Activated CD4-positive, alpha-beta T cell treated with anti-CD3 and anti-CD28 coated beads, Interleukin-2, amount 50 U/mL, for 1 hour (primary cell): Measurements from ENCODE around the gene ZIC1.

ENCODE experiments used
- DNase-seq: peaks from one replicate; pipeline ENCODE4 v3.0.0-alpha.2; 2020

Gene ZIC1

DNA sequence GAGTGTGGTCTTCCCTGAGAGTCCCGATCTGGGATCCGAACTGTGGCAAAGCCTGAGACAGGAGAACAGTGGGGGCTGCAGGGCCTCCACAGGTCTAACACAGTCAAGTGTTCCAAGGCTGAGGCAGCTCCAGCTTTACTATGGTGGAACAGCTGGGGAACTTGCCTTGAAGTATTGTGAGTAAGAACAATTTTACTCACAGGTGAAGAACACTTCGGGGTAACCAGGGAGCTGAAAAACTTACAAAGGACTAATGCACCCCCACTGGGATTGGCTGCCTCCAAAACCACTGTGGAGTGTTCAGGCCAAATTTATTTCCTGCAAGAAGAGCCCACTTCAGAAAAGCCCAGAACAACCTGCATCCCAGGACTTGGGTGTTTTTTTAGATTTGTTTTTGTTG is 28.2 kb upstream of the ZIC1 start:
- no peak for DNase-seq

- no peak for DNase-seq
Observed at GRCh38 chr3:147381596-147381995, 27.6 kb upstream of the ZIC1 start.

DNA sequence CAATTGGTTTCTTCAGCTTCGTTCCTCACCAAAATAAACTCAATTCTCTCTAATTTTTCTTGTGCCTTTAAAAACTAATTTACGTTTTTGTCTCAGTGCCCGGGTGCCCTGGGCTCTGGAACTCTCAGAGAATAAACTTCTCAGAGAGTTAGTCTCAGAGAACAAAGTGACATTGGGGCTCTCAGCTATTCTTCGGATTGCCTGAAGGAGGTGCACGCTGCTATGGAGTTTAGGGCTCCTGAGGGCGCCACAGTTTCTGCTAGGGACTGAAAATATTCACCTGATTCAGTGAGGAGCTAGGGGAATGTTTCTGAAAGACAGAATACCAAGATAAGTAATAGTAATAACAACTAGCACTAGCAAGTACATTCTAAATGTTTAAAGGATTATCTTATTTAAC is 25.5 kb upstream of the ZIC1 start:
- DNase-seq, result no peak

- no peak for DNase-seq
Observed at GRCh38 chr3:147384210-147385058, 24.7 kb upstream of the ZIC1 start.

- no peak for DNase-seq
Observed at GRCh38 chr3:147385059-147386012, 23.8 kb upstream of the ZIC1 start.

- no peak for DNase-seq
Observed at GRCh38 chr3:147387291-147387884, 21.8 kb upstream of the ZIC1 start.

DNA sequence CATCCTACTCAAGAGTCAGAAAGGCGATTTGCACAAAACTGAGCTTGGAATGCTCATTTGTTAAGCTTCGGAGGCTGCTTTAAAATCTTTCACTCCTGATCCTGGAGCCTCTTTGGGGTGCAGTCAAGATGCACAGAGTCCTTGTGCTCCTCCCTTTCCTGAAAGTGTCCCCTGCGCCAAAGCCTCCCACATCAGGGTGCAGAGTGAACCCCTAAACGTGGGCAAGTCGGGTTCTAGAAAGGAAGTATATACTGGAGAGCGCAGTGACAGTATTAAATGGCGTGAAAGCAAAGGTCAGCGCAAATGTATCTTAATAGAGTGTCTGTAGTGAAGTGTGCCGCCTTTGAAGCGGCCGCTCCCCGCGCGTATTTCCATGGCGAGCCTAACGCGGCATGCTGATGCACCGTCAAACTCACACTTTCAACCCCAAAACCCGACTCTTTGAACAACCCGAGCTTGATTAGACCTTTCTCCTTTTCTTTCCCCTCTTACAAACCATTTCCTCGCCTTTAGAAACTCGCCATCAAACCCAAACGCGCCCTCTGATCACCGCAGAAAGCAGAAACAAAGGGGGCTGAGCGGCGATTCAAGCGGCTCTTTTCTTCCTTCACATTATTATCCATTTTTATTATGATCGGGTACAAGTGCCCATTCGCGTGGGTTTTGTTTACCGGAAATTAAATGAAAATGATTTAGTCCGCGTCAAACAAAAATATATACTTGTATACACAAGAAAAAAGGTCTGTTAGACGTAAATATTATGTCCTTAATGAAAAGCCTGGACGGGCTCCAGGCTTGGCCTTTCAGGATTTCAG is 21.1 kb upstream of the ZIC1 start:
- DNase-seq, result no peak

DNA sequence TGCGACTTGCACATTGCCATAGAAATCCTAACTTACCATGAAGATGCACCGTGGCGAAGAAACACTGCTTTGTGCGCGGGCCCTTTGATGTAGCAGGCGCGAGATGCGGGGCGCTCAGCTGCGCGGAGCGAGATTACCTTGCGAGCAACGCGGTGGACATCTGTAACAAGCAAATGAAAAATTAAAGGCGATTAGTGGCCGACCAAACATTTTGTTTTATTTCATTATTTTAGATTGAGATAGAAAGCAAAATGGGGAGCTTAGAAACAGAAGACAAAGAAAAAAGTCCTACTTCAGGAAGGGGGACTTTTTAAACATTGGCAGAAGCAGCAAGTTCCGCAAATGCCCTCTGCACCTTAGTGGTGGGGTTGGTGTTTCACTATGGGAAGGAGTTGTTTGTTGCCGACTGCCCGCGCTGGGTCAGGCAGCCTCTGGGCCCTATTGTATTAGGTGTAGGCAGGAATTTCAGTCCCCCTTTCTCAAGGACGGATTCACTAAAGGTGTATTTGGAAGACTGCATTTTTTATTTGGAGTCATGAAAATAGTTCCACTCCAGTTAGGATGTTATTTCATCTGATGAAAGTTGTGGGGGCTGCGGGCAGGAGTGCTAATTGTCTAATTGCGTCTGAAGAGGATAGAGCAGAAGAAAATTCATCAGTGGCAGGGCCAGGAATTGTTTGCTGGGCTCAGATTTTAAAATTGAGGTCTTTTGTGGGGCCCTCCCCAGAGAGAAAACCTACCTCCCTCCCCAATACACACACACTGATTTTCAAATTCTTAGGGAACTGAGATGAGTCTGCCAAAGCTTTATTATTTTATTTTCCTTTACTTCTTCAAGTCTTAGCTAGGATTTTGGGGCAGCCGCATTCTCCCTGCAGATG is 20.2 kb upstream of the ZIC1 start:
- no peak for DNase-seq

DNA sequence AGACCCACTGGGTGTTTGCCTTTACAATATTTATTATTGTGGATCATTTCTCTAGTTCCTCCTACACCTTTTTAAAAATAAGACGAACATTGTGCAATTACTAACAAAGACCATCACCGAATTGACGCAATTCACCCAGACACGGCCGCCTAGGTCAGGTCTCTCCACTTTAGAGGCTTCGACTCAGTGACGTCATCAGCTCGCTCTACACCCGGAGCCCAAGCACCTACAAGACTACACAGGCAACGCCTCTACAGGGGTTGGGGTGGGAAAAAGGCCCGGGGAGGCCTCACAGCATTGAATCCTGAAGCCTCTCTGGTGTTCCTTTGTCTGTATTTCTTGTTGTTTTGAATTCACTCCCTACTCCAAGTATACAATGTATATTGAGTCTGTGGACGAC is 19.4 kb upstream of the ZIC1 start:
- no peak for DNase-seq

- no peak for DNase-seq
Observed at GRCh38 chr3:147390589-147391569, 18.3 kb upstream of the ZIC1 start.

DNA sequence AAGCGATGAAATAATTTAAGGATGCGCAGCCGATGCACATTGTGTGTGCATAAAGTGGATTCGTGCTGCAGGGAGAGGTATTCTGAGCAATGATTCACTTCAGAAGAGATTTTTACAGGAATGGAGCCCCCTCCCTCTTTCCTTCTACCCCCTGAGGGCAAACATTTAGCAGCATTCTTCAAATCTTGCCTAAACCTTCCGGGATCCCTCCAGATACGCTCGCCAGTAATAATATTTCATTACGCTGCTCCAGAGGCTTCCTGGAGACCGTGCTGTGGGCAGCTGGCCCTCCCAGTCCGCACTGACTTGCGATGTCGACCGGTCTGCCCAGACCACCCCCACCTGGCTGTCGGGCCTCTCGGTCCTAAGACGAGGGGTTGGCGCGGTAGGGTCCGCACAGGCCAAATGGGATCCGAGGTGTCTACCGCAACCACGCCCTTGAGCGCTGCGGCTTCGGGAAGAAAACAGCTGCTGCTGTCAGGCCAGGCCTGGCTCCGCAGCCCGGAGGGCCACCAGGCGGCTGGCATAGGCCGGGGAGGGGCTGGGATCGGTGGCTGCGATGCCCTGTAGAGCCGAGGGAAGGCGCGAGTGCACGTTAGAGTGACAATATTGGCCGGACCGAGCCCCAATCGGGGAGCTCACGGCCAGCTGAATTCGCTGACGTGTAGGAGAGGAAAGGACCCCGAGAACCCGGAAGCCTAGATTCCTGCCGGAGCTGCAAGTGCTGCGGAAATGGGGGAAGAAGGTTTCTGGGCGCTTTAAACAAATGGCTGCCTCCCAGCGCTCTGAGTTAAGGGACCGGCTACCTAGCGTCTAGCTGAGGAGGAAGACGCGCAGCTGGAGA is 17.2 kb upstream of the ZIC1 start:
- DNase-seq, result no peak

DNA sequence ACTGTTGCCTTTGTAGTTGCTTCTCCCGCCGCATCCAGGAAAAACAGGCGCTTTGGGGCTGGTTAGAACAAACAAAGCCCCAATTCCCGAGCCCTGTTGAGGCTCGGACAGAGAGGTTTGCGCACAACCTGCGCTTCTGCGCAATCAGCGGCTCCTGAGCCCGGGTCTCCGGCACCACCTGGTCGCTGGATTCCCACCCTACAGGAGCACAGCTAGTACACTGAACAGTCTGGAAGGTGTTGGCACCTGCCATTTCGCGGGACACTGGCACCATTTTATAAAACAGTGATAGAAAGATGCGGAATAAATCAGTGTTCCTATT is 16.6 kb upstream of the ZIC1 start:
- DNase-seq, result no peak

- DNase-seq, result no peak
Observed at GRCh38 chr3:147393261-147393942, 15.8 kb upstream of the ZIC1 start.

DNA sequence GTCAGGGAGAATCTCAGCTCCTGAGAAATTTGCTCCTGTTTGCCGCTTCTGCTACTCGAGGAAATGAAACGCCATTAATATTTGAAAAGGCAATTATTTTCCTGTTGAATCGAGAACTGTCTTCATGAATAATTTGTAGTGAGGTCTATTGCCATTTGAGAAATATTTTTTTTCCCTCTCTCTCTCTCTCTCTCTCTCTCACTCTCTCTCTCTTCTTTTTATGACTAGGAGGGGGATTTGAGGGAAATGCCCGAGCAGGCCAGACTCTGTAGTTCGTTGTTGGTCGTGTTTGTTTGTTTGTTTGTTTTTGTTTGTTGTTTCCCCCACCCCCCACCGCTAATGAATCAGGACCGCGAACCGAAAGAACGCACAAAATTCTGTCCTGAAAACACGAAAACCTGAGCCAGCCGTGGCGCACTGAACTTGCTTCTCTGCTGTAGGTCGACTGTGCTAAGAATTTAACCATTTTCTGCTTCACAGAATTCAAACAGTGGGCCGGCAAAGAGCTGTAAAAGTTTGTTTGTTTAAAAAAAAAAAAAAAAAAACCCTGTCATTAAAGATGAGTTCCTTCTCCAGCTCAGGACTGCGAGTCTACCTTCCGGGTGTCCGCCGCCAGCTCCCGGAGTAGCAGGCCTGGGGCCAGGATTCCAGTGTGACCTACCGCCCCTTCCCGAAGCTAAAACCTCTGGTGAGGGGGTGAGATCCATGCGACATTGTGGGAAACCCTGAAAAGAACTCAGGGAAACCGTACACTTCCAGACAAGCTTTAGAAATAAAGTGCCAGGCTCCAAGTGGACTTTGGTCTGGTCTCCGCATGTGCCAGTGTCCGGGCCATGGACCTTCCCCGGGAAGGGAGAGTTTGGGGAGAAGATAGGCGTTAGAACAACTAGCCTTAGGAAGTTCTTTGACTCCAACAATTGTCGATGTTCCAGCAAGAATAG is 15.0 kb upstream of the ZIC1 start:
- no peak for DNase-seq

GRCh38 chr3:147394884-147395225 is 14.3 kb upstream of the ZIC1 start:
- no peak for DNase-seq

GRCh38 chr3:147395899-147396711 is 13.1 kb upstream of the ZIC1 start:
- no peak for DNase-seq

DNA sequence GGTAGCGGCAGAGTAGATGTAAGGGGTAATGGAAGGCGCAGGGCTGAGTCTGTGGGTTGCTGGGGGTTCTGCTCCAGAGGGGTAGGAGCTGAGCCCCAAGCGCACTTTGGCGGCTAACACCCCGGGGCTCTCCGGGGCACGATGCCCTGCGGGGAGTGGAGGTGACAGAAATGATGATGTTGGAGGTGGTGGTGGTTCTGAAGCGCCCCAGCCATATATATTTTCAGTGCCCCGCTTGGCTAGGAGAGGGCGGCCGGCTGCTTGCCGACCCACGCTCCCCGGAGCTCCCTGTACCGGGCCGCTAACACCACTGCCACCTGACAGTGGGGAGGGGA is 12.5 kb upstream of the ZIC1 start:
- no peak for DNase-seq
